ENCODE measurements around the gene RHOJ.
"Not testable (repeated sequence)": the region's sequence is repeated elsewhere in the genome, so short reads cannot be mapped to it uniquely, and the experiment has no call there.

The RHOJ gene

DNA sequence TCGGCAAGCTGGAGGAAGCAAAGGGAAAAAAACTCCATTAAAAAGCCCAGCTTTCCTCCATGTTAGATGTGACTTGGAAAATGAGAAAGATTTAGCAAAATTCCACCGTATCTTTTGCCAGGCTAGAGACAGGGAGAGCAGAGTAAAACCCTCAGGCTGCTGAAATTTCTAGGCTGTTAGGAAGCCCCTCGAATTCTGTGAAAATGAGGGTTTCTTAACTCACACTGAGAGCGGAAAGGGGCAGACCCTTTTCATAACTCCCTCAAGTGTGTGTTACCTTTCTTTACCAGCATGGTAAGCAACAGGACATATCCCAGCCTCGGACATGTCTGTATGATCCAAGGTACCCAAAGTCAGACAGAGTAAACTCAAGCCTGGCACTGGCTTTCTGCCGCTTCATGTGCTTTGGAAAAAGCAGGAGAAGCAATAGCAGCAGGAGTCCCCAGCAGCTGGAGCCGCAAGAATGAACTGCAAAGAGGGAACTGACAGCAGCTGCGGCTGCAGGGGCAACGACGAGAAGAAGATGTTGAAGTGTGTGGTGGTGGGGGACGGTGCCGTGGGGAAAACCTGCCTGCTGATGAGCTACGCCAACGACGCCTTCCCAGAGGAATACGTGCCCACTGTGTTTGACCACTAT lies at the start of gene RHOJ:
TSS of gene RHOJ (plus strand) at position 37 of the 637 bp plus-strand sequence. CDS start at position 464, 427 bp downstream.
- DNase-seq: no peak

DNA sequence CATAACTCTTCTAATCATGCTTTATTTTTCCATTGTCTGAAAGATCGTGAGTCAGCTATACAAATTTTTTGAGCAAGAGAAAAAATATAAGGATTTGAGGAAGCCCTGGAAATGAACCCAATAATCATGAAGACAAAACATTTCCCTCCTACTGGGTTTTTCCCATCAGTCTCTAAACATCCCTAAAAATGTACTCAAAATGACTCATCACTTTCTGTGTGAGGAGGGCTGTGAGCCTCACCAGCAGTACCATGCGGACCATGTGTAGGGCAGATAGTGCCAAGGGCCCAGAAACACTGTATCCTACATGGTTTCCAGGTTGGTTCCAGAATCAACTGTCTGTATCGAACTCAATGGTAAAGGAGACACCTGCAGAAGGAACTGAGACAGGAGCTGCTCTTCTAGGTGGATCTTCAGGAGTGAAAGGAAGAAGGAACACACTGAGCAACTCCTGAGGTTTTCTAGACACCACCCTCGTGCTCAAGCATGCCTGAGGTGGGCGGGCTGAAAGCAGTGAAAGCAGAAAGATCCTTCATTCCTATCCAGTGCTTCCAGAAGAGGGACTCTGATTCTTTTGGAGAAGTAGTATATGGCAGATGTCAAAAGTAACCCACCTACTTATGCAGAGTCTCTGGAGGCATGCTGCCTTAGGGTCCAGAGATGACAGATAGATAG lies 48.6 kb upstream of the RHOJ start:
- no peak for DNase-seq

DNA sequence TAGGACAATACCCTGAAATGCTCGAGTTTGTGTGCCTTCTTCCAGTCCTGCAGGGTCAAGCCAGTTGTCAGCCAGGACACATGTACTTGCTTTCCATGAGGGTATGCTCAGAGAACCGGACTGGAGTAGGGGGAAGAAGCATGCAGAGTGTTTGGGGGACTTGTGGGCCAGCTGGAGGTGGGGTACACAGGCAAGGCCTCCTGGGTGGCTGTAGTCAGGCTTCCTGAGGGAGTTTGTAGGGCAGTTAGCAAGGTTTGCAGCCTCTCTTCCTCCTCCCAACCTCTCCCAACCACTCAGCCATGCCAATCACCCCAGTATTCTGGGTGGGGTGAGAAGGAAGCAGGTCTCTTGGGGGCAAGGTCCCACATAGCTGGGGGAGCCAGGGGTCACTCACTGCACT lies 47.0 kb upstream of the RHOJ start:
- DNase-seq: no peak

DNA sequence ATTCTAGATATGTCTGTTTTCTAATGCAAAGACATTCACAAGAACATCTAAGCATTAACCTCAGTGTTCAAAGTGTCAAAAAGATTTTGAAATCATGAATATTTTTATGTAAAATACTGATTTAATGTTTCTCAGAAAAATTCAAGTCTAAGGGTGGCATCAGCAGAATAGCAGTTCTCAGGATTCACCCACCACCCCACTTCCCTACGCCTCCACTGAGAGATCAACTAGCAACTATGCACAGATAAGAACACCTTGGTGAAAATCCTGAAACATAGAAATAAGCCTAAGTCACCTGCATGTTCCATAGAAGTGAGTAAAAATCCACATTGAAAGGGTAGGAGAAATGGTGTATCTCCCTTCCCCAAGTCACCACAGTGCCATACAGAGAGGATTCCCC lies 40.9 kb upstream of the RHOJ start:
- no peak for DNase-seq

DNA sequence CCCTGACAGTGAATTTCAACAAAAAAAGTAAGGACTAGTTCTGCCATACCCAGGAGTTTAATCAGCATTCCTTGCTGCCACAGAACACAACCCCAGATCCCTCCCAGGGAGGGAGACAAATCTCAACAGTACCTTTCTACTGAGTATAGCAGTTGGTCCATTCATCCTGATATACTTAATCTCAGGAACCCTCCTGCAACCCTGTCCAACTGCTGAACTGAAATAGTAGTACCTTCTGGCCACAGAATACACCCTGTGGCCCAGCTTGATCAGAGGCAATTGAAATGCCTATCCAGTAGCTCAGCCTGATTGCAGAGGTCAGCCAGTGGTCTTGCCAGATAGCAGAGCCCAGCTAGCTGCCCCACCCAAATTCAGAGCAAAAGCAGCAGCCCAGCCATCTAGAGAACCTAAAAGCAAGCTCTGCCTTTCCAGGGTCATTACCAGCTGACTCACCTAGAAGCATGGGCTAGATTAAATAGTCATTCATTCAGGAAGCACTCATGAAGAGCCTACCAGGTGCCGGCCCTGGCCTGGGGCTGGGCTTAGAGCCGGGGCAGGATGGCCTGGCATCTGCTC lies 40.0 kb upstream of the RHOJ start:
- no peak for DNase-seq

DNA sequence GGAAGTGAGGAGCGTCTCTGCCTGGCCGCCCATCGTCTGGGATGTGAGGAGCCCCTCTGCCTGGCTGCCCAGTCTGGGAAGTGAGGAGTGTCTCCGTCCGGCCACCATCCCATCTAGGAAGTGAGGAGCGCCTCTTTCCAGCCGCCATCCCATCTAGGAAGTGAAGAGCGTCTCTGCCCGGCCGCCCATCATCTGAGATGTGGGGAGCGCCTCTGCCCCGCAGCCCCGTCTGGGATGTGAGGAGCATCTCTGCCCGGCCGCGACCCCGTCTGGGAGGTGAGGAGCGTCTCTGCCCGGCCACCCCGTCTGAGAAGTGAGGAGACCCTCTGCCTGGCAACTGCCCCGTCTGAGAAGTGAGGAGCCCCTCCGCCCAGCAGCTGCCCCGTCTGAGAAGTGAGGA lies 39.0 kb upstream of the RHOJ start:
- not testable (repeated sequence) for DNase-seq

DNA sequence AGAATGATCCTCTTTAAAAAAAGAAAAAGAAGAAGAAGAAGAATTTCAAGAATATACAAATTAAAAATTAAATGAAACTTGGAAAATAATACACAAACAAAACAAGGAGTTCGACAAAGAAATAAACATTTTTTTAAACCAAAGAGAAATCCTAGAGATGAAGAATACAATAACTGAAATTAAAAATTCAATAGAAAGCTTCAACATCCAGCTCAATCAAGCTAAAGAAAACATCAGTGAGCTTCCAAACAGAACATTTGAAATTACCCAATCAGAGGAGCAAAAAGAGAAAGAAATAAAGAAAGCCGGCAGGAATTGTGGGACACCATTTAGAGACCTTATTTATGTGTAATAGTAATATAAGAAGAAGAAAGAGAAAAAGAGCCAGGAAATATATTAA lies 37.2 kb upstream of the RHOJ start:
- DNase-seq: no peak

DNA sequence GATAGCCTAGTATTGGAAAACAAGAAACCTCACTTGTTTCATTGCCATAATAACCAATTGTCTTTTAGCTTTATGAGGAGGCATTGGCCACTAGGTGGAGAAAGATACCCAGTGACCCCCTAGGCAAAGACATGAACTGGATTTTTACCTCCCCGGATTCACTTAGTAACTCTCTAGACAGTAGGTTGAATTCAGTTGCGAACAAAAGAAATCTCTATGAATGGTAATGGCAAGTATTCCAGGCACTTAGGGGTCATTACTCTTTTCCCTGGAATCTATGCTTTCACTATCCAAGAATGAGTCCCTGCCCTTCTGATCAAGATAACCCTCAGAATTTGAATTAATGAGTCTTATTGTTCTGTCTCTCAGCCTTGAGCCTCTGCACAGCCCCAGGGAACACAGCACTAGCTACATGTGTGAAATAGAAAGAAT lies 29.5 kb upstream of the RHOJ start:
- DNase-seq: no peak

DNA sequence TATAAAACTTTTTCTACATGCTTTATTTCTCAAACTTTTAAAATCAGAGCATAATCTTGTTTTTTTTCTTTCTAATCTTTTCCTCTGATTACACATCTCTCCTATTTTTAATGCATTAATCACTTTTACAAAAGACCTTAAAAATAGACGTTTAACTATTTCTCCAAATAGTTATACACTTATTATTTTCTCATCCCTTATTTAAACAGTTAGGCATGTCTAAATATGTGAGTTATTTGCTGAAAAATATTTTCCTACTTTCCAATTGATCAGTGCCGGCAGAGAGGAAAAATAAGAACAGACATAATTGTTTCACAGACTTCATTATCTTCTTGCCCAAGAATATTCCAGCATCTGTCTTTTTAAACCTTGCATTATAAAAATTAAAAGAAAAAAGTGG lies 28.7 kb upstream of the RHOJ start:
- DNase-seq: no peak

DNA sequence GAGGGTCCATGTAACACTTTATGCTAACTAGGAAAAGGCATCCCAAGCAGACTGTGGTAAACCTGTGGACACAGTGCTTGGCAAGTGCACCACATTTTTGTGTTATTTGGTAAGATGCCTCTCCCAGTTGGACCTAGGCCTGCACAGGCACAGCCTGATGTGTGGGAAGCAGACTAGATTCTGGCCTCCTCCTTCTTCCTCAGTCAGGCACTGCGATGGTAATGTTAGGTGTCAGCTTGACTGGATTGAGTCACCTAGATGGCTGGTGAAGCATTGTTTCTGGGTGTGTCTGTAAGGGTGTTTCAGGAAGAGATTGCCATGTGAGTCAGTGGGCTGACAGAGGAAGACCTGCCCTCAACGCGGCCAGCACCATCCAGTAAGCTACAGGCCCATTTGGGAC lies 25.3 kb upstream of the RHOJ start:
- DNase-seq: no peak

DNA sequence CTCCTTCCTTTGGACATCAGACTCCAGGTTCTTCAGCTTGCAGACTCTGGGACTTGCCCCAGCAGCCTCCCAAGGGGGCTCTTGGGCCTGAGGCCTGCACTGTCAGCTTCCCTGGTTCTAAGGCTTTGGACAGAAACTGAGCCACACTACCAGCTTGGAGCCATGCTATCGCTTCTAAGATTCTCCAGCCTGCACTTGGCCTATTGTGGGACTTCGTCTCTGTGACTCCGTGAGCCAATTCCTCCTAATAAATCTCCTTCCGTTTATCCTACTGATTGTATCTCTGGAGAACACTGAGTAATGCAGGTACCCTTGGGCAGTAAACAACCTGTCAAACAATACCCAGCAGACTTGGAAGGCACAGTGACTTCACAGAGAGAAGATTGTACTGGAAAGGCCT lies 24.9 kb upstream of the RHOJ start:
- DNase-seq: no peak

DNA sequence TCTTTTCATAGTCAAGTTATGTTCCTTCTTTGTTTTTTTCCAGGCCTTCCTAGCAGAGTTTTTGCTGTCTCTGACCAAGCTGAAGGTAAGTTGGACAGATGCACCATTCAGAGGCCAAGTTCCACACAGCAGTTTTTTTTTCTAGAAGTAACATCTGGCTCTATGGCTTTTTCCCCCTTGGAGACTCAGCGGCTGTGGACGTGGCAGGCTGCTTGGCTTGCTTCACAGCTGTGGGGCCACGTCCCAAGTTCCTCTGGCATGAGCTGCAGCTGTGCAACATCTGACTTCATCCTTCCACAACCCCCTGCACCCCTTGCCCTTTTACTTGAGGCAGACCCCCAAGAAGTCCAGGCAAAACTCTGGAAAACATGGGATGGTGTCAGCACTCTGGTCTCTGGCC lies 24.2 kb upstream of the RHOJ start:
- no peak for DNase-seq

DNA sequence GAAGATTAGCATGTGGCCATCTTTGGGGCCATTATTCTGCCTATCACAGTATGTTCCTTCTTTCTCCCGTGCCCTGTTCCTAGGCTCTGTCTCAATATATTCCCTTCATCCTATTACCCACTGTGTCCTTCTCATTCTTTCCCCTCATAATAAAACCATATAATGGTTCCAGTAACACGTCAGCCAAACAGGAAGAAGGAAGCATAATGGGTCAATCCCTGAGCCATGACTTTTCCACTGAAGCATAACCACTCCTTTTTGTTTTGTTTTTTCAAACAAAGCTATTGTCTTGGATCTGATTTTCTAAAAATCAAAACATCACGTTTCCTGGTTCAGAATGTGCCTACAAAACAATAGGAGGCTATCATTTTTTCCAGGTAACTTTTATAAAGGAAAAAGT lies 21.3 kb upstream of the RHOJ start:
- DNase-seq: no peak

DNA sequence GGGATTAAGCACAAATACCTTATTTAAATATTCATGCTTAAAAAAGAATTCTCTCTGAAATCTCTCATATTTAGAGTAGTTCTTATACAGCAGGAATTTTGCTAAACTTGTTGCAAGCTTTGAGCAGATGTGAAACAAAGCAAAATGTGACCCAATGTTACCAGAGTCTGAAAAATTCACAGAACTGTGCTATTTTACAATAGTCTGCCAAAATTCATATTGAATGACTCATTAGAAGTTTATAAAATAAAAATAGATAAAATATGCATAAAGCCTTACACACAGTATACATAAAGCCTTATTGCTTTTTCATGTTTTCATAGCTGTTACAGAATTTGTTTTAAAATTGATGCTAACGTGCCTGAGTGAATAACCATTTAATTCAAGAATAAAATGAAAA lies 17.8 kb upstream of the RHOJ start:
- no peak for DNase-seq

DNA sequence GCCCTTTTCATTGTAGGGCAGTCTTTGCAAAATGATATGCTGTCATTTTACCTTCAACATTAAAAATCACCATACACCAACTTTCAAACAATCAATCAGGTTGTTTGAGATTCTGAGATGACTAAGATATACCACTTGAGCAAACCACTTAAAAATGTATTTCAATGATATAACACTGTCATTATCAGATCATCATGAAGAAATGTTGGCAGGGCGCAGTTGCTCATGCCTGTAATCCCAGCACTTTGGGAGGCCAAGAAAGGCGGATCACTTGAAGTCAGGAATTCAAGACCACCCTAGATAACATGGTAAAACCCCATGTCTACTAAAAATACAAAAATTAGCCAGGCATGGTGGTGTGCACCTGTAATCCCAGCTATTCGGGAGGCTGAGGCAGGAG lies 13.0 kb upstream of the RHOJ start:
- no peak for DNase-seq

DNA sequence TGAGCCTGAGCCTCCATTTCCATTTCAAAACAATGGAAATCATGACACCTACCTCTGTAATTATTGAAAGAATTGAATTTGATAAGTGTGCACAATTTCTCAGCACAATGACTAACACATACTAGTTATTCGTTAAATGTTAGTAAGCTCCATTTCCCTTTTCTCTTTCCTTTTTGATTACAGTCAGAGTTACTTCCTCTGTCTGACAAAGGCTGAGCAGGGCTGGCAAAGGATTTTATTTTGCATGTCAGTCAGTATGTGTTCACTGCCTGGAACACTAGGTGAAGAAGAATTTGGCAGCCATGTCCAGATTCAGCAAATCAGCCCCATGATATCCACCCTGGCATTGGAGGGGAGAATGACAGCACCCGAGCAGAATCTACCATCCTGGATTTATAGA lies 12.2 kb upstream of the RHOJ start:
- no peak for DNase-seq

DNA sequence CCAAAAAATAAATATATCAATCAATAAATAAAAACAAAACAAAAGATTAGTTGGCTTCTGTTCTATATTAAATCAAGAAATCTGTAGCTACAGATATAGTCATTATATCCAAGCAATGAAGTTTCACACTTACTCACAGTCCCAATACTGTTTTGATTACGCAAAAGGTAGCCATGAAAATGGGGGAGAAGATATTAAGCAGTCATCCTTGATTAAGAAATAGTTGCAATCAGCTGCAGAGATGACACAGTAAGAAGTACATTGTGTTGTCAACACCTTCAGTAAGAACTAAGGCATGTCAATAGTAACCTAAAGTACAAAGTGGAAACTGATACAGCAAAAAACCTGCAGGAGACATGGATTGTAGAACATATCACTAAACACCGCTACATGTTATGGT lies 11.0 kb upstream of the RHOJ start:
- DNase-seq: no peak

DNA sequence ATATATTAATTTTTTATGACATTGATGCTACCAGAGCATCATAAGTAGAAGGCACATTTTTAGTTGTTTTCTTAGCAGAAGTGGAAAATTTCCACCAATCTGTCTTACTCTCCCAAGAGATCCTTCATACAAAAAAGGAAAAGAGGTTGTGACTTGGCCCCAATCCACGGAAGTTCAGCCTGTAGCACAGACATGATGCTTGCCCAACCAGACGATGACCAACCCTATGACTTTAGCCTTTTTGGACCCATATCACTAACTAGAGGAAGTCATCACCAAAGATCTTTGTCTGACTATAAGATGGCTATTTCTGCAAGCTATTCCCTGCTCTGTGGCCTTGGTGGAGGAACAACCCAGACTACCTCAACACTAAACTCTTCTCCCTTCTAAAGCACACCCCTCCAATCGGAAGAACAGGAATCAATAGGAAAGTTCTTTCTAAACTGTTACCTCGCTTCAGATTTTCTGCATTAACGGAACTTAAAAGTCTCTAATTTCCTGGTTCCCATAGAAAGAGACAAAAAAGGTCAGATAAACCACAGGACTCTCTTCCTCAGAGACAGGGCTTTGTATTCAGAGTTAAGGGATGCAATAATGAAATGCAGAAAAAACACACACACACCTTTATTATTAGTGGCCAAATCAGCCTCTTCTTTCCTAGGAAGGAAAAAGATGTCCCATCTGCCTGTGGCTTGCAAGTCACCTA lies 4.1 kb upstream of the RHOJ start:
- DNase-seq: no peak

DNA sequence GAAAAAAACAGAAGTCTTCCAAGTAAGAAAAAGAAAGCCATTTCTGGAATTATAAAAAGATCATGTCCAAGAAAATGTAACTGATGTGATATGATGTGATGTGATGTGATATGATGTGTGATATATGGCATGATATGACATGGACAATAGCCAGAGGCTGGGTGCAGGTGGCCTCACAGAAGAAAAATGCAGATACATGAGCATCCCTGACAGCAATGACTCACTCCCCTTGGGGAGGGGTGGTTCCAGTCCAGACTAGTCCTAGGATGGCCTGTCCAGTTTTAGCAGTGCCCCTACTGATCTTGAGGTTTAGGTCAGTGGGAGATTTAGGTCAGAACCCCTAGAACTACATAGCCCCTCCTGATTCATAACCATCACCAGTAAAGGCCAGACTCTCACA lies 3.5 kb upstream of the RHOJ start:
- DNase-seq: no peak

DNA sequence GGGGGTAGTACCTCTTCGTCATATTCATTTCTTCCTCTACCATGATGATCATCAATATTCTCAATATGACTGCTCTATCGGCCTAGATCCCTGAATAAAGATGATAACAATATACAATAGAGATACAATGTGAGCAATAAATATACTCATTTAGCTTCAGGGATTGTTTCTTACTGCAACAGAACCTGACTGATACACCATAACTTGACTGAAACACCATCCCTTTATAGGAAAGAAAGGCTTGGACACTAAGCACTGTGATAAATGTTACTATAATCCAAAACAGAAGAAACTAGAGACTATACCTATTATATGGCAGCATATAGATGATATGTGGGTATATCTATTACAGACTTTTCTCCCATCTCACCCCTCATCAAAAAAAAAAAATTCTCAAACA lies 1.2 kb upstream of the RHOJ start:
- DNase-seq: no peak

DNA sequence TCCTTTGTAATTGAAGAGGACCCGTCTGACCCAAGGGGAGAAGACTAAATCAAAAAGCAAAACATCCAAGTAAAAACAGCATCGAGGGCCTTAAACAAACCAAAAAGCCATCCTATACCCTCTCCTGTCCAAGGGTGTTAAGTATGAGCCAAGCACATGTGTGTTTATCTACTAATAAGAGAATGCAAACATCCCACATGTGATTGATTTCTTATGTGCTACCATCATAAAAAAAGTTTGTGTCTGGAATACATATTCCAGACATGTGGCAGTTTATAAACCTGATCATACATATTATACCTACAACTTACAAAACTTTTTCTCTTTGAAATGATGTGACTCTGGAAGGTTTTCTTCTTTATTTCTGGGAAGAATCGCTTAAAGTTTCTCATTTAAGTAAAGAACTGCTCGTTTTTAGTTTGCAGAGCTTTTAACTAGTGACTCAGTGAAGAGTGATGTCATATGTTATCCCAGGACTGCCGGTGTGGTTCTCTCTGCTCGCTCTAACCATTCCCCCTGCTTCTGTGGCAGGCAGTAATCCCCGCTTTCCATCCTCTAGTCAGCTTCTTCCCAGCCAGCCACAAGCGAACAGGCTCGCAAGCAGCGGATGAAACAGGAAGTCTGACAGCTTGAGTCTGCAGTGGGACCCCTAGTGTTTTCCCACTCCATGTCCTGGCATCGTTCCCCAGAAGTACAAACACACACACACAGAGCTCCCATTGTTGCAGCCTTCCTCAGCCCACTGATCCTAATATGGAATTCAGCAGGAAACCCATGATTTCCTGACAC lies 431 bp upstream of the RHOJ start:
- DNase-seq: no peak

DNA sequence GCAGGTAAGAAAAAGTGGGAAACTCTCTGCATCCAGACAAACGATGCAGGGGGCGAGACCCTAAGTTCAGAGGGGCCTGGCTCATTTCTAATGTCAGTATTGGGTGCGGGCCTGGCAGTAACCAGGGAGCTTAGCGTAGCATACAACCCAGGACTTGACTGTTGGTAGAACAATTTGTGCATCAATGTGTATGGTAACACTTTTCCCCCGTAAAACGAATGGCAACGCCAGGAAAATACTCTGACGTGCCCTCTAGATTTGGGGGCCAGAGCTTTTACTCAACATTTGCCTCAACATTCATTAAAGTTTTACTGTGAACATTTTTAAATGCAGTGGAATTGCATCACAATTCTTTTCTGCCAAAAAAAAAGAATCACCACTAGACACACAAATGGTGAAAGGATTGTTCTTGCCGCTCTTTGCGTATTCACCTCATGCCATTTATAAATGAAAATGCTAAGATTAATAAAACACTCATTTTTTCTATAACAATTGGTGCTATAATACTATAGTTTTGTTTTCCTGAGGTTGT lies 867 bp downstream of the RHOJ start:
- no peak for DNase-seq

DNA sequence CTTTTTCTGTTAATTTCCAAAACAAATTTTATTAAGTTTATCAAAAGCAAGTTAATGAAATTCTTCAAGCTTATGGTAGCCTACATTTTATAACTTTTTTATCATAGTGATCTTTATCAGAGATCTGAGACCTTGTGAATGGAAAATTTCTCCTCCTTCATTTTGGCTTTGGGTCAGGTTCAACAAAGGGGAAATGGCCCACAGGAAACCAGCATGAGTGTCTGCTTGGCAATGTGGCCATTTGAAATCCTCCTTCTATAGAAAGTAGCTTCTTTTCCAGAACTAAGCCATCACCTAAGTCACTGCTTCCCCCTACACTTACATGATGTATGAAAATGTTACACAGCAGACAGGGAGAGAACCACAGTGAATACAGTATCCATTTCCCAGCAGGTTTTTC lies 1.6 kb downstream of the RHOJ start:
- DNase-seq: no peak
